COLO829 (cell line): ENCODE data around the gene DPYSL5.
A peak's percentile ranks its signal among the peaks of the same experiment; 100 is the strongest.

Experiments used
- DNase-seq: peaks from one replicate; pipeline ENCODE4 v3.0.0; 2012; ENCODE audit warnings: low spot score

Gene DPYSL5

GRCh38 chr2:26969077-26969844 is 121.3 kb downstream of the DPYSL5 start:
- DNase-seq, result no peak

GRCh38 chr2:26970244-26970927 is 122.5 kb downstream of the DPYSL5 start, which contains the start of gene MAPRE3:
MAPRE3 (plus strand) TSS chr2:26970637; CDS start chr2:27022219, 51,582 bp downstream.
- DNase-seq, result peak; percentile 77

GRCh38 chr2:26970928-26971627 is 123.1 kb downstream of the DPYSL5 start:
- DNase-seq, result no peak

GRCh38 chr2:26971911-26972786 is 124.2 kb downstream of the DPYSL5 start:
- no peak for DNase-seq

- DNase-seq, result no peak
Measured at GRCh38 chr2:26974352-26974751, 126.4 kb downstream of the DPYSL5 start.

GRCh38 chr2:26975102-26975501 is 127.2 kb downstream of the DPYSL5 start:
- DNase-seq, result no peak

GRCh38 chr2:26975656-26976055 is 127.7 kb downstream of the DPYSL5 start:
- no peak for DNase-seq

- DNase-seq, result no peak
Measured at GRCh38 chr2:26976237-26976636, 128.3 kb downstream of the DPYSL5 start.

GRCh38 chr2:26977012-26977411 is 129.1 kb downstream of the DPYSL5 start:
- DNase-seq, result no peak

- DNase-seq, result no peak
Measured at GRCh38 chr2:26978061-26978596, 130.2 kb downstream of the DPYSL5 start.

- no peak for DNase-seq
Measured at GRCh38 chr2:26979741-26980140, 131.8 kb downstream of the DPYSL5 start.

- peak; percentile 94 for DNase-seq
Measured at GRCh38 chr2:26980971-26981370, 133.0 kb downstream of the DPYSL5 start.

GRCh38 chr2:26982102-26982742 is 134.3 kb downstream of the DPYSL5 start:
- DNase-seq, result no peak

GRCh38 chr2:26983746-26984145 is 135.8 kb downstream of the DPYSL5 start:
- DNase-seq, result no peak

- DNase-seq, result no peak
Measured at GRCh38 chr2:26985807-26986206, 137.9 kb downstream of the DPYSL5 start.

- DNase-seq, result no peak
Measured at GRCh38 chr2:26986576-26986975, 138.6 kb downstream of the DPYSL5 start.

- DNase-seq, result no peak
Measured at GRCh38 chr2:26988058-26988860, 140.3 kb downstream of the DPYSL5 start.

- DNase-seq, result peak; percentile 71
Measured at GRCh38 chr2:26989156-26989555, 141.2 kb downstream of the DPYSL5 start.

- DNase-seq, result no peak
Measured at GRCh38 chr2:26991717-26992116, 143.8 kb downstream of the DPYSL5 start.

GRCh38 chr2:26993768-26994167 is 145.8 kb downstream of the DPYSL5 start:
- DNase-seq, result no peak
